Measurements from ENCODE around the gene PRSS33.

PRSS33 gene

GRCh38 chr16:2761886-2762583, 25.3 kb downstream of the PRSS33 start:
- DNase-seq = no peak

- no peak for DNase-seq
Measured at GRCh38 chr16:2761472-2761871, 25.9 kb downstream of the PRSS33 start.

- no peak for DNase-seq
Measured at GRCh38 chr16:2757344-2757743, 30.0 kb downstream of the PRSS33 start.

GRCh38 chr16:2756288-2757015, 30.9 kb downstream of the PRSS33 start:
- DNase-seq = no peak

- DNase-seq = no peak
Measured at GRCh38 chr16:2755158-2755557, 32.2 kb downstream of the PRSS33 start.

- no peak for DNase-seq
Measured at GRCh38 chr16:2753733-2754020, 33.7 kb downstream of the PRSS33 start.

GRCh38 chr16:2752850-2753732, 34.3 kb downstream of the PRSS33 start:
- peak; percentile 70 to 74 for DNase-seq

GRCh38 chr16:2752035-2752849, 35.1 kb downstream of the PRSS33 start, which contains the start of gene SRRM2:
SRRM2 (plus strand) TSS chr16:2752638; CDS start chr16:2756365, 3,727 bp downstream.
- DNase-seq = peak; percentile 97

GRCh38 chr16:2751577-2752034, 35.8 kb downstream of the PRSS33 start:
- DNase-seq = peak in 1 of 2 experiments; percentile 48

GRCh38 chr16:2749936-2750335, 37.4 kb downstream of the PRSS33 start:
- no peak for DNase-seq

GRCh38 chr16:2749476-2749875, 37.9 kb downstream of the PRSS33 start:
- no peak for DNase-seq

- no peak for DNase-seq
Measured at GRCh38 chr16:2748757-2749455, 38.5 kb downstream of the PRSS33 start.

GRCh38 chr16:2745961-2746360, 41.4 kb downstream of the PRSS33 start:
- DNase-seq = no peak

GRCh38 chr16:2745116-2745890, 42.1 kb downstream of the PRSS33 start:
- no peak for DNase-seq

GRCh38 chr16:2744711-2745110, 42.6 kb downstream of the PRSS33 start:
- DNase-seq = no peak

- DNase-seq = no peak
Measured at GRCh38 chr16:2743007-2743810, 44.2 kb downstream of the PRSS33 start.

GRCh38 chr16:2742323-2743006, 44.9 kb downstream of the PRSS33 start:
- DNase-seq = no peak

- no peak for DNase-seq
Measured at GRCh38 chr16:2741168-2741567, 46.2 kb downstream of the PRSS33 start.

GRCh38 chr16:2740476-2740875, 46.9 kb downstream of the PRSS33 start:
- DNase-seq = no peak

All from AML-193 (cell line).